IPS DF 6.9 (cell line): ENCODE data around the gene CCDC93.

Experiments used
- DNase-seq: peaks from one replicate; pipeline ENCODE4 v3.0.0-alpha.2; 2013; ENCODE audit warnings: low read depth, low spot score
- H3K27ac ChIP-seq: one replicate; pipeline ENCODE4 v1.5.1; 2013; ENCODE audit warnings: low read length, control low read depth
- H3K27me3 ChIP-seq: 2 replicates; pipeline ENCODE4 v1.6.1; 2013; ENCODE audit warnings: mild to moderate bottlenecking, low read length; ENCODE audit not compliant: control insufficient read depth, insufficient read depth
- H3K36me3 ChIP-seq: 2 replicates; pipeline ENCODE4 v1.6.1; 2013; ENCODE audit warnings: low read length; ENCODE audit not compliant: control insufficient read depth, insufficient read depth
- H3K4me1 ChIP-seq: 2 replicates; pipeline ENCODE4 v1.6.1; 2013; ENCODE audit warnings: low read length; ENCODE audit not compliant: control insufficient read depth, insufficient read depth
- H3K4me3 ChIP-seq: 2 replicates; pipeline ENCODE4 v1.5.1; 2013; ENCODE audit warnings: mild to moderate bottlenecking, low read length
- H3K9me3 ChIP-seq: 2 replicates; pipeline ENCODE4 v1.6.1; 2013; ENCODE audit warnings: low read length, inconsistent platforms; ENCODE audit not compliant: control insufficient read depth, insufficient read depth
- WGBS: extraction: QIAGEN DNeasy Blood & Tissue Kit; methylation state at CpG from one replicate; pipeline ENCODE4 v1.1.7; 2013; ENCODE audit warnings: mixed read lengths, missing lambda C conversion rate; ENCODE audit not compliant: insufficient read length, insufficient coverage; 5-methylcytosine and 5-hydroxymethylcytosine counted together

Gene CCDC93

DNA sequence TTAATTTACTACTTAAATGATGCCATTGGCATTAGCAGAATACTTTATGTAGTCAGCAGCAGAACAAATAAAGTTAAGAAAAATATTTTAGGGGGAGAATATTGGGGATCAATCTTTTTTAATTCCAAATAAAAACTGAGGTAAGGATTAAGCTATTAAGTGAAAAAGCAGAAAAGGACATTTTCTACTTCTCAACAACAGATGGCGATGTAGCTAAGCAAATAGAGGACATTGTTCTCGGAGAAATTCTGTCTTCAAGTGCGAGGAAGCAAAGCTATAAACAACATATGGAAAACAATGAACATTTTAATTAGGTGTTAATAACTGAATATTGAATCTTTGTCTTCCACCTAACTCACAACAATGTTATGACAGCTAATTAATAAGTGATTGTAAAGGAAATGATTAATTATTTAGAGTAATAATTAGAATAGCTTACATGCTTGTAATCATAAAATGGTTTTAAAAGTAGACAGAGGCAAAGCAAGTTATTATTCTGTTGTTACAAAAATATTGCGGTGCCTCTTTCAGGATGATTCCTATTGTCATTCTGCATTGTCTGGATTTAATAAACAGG, 32.9 kb upstream of the CCDC93 start:
- H3K27ac ChIP-seq = no peak overlapping the region
- DNase-seq = no peak
- no CpG with 5 or more reads among the region's 4 CpGs for WGBS
- no peak overlapping the region for H3K4me3 ChIP-seq
- H3K27me3 ChIP-seq = no peaks in the 10 kb centered on the region
- no peaks in the 10 kb centered on the region for H3K9me3 ChIP-seq
- H3K4me1 ChIP-seq = no peaks in the 10 kb centered on the region
- no peaks in the 10 kb centered on the region for H3K36me3 ChIP-seq

DNA sequence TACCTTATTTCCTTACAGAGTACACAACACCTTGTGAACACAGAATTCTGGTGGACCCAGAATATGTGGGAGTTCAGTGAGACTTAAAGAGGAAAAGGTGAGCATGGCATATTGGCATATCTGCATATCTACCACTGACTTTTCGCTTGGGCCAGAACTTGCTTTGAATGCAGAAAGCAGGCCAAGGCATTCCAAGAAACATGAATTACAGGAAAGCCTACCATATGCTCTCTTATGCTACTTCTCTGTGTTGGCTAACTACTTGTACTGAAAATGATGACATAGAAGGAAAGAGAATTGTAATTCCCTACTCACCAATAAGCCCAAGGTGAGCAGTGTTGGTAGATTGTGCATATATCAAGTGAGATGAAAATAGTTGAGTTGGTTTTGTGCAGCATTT, 31.4 kb upstream of the CCDC93 start:
- no peaks in the 10 kb centered on the region for H3K4me1 ChIP-seq
- WGBS = no CpG with 5 or more reads among the region's 1 CpG
- no peaks in the 10 kb centered on the region for H3K27me3 ChIP-seq
- DNase-seq = no peak
- no peak overlapping the region for H3K27ac ChIP-seq
- no peak overlapping the region for H3K4me3 ChIP-seq
- H3K36me3 ChIP-seq = no peaks in the 10 kb centered on the region
- H3K9me3 ChIP-seq = no peaks in the 10 kb centered on the region

DNA sequence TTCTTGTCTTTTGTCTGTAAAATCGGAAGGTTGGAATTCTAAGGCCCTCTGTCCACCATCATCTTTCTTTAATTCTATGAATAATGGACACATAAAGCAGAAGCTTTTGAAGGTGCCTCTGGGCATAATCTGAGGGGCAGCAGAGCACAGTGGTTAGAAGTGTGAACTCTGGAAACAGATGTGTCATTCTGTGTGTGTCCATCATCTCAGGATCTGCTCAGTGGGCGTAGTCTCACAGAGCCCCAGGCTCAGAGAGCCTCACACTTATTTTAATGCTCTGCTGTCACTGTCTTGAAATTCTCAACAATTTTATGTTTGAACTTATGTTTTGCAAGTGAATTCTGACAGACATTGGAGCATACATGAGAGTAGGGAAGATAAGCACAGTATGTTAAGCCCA, 31.0 kb upstream of the CCDC93 start:
- Histone ChIP-seq H3K27ac (no peak overlapping the region), H3K27me3 (no peaks in the 10 kb centered on the region), H3K4me1 (no peaks in the 10 kb centered on the region), H3K4me3 (no peak overlapping the region), H3K9me3 (no peaks in the 10 kb centered on the region), H3K36me3 (no peaks in the 10 kb centered on the region)
- DNase-seq = no peak
- WGBS = no CpG with 5 or more reads among the region's 2 CpGs

DNA sequence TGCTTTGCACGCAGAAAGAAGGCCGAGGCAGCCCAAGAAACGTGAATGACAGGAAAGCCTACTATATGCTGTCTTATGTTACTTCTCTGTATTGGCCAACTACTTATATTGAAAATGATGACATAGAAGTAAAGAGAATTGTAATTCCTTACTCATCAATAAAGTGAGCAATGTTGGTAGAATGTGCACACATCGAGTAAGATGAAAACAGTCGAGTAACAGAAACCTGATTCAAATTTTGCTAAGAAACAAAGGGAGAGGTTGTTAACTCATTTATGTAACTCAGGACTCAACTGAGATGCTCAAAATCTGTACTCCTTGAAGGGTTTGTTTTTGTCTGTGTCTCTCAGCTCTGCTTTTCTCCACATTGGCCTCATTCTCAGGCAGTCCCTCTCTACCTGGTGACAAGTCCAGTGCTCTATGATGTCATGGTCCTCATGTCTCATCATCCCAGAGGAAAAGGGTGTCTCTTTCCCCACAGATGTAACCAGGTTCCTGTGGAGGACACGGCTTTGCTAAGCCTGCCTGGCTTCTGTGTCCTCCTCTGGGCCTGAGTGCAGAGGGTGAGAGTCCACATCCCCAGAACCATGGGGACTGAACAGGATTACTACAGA, 30.3 kb upstream of the CCDC93 start:
- Histone ChIP-seq H3K27me3 (no peaks in the 10 kb centered on the region; the same call in 1 of the 2 replicates), H3K4me1 (no peaks in the 10 kb centered on the region), H3K27ac (no peak overlapping the region), H3K9me3 (no peaks in the 10 kb centered on the region), H3K36me3 (no peaks in the 10 kb centered on the region), H3K4me3 (no peak overlapping the region)
- no CpG with 5 or more reads among the region's 6 CpGs for WGBS
- no peak for DNase-seq

DNA sequence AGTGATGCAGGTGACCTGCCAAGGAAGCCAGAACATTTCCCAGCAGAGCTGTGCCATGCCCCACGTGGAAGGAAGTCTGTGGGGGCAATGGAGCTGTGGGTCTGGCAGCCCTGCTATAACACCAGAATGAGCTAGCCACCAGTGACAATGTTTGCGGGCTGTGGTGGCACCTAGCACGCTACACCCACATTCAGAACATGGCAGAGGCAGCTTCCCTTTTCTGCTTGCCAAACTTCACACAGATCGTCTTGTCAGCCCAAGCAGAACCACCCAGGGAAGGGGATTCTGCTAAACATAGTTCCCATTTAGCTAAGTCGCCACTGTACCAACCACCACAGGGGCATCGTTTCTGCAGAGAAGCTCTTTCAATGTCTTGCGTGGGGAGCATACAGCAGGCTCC, 27.0 kb upstream of the CCDC93 start:
- Histone ChIP-seq H3K27me3 (no peaks in the 10 kb centered on the region; the same call in 1 of the 2 replicates), H3K27ac (no peak overlapping the region), H3K36me3 (no peaks in the 10 kb centered on the region), H3K9me3 (no peaks in the 10 kb centered on the region), H3K4me3 (no peak overlapping the region), H3K4me1 (no peaks in the 10 kb centered on the region)
- no peak for DNase-seq
- no CpG with 5 or more reads among the region's 7 CpGs for WGBS

DNA sequence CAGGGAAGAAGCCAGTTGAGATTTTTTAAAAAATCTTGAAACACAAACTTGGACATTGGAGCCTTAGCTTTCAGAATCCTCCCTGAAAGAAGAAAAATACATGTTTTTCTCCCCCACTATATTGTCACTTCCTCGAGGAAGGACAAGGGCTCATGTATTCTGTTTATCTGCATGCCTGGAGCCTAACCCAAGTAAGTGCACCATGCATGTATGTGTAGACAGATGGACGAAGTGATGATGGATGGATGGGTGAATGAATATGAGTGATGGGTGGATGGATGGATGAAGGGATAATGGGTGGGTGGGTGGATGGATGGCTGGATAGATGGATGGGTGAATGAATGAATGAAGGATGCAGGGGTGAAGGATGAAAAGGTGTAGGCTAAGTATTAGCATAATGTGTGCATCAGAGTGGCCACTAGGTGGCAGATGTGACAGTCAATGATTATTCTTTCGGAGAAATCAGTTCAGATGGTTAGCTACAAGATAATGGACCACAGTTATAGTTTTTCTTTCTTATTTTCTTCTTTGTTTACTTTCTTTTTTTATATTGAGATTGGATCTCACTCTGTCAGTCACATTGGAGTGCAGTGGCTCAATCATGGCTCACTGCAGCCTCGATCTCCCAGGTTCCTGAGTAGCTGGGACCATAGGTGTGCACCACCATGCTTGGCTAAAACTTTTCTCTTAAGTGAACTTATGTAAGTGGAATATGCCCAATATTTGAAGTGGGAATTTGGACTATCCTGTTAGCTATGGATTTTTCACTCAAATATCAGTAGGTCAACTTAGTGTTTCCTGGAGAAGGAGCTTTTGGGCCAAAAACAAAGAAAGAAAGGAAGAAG, 18.5 kb upstream of the CCDC93 start:
- H3K4me3 ChIP-seq = no peak overlapping the region
- no peaks in the 10 kb centered on the region for H3K4me1 ChIP-seq
- no peak for DNase-seq
- no peak overlapping the region for H3K27ac ChIP-seq
- WGBS = 100% methylated on average over 1 of the region's 4 CpGs
- no peaks in the 10 kb centered on the region for H3K9me3 ChIP-seq
- no peaks in the 10 kb centered on the region for H3K27me3 ChIP-seq
- H3K36me3 ChIP-seq = no peaks in the 10 kb centered on the region

DNA sequence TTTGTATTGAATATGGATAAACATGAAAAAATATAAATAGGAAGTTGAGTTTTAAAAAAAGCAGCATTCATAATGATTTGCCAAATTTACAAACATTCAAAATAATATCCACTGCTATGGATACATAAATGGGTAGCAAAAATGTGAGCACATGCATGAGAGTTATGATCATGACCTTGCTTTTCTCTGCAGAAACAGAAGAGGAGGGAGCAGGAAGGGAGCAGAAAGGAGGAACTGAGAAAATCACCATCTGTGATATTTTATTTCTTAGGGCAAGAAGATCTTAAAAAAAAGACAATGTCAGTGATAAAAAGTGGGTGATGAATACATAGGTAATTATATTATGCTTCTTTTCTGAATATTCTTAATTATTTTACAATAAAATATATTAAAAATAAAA, 17.7 kb upstream of the CCDC93 start:
- no peak overlapping the region for H3K4me3 ChIP-seq
- H3K27me3 ChIP-seq = no peaks in the 10 kb centered on the region
- H3K9me3 ChIP-seq = no peaks in the 10 kb centered on the region
- no peaks in the 10 kb centered on the region for H3K36me3 ChIP-seq
- no peak overlapping the region for H3K27ac ChIP-seq
- no peak for DNase-seq
- H3K4me1 ChIP-seq = no peaks in the 10 kb centered on the region

DNA sequence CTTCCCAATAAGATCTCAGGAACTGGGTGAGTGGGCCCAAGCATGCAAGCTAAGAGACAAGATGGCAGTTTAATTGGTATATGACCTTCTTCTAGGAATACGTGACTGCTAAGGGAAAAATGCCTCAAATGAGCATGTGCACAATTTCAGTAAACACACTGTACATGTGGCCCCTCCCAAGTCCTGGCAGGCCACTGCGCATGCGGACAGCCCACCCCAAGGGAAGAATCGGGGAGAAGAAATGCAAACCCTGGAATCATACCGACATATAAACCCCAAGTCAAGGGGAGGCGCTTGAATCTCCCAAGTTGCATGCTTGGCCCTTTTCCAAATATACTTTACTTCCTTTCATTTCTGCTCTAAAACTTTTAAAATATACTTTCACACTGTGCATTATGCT, 15.2 kb upstream of the CCDC93 start:
- H3K4me1 ChIP-seq = no peaks in the 10 kb centered on the region

DNA sequence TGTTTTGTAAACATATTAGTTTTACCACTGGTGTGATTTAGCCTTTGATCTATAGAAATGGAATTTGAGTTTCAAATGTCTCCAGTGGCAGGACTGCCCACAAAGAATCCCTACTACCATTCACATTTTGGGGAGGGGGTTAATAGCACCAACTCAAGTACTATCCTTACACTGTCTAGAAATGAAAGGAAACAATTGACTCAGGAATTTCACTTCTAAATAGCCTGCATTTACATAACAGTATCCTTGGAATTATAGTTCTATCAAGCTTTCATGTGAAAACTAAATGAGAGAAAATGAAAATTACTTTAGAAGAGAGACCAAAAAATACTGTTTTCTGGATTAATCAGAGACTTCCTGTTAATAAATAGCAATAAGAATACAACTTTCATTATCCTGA, 7.5 kb upstream of the CCDC93 start:
- Histone ChIP-seq H3K36me3 (no peaks in the 10 kb centered on the region), H3K4me3 (no peak overlapping the region)

More for the DNA sequence above, 15.2 kb upstream of the CCDC93 start:
- no peak for DNase-seq
- WGBS = no CpG with 5 or more reads among the region's 6 CpGs
- Histone ChIP-seq H3K36me3 (no peaks in the 10 kb centered on the region), H3K4me3 (no peak overlapping the region), H3K27me3 (no peaks in the 10 kb centered on the region), H3K27ac (no peak overlapping the region), H3K9me3 (no peaks in the 10 kb centered on the region)

DNA sequence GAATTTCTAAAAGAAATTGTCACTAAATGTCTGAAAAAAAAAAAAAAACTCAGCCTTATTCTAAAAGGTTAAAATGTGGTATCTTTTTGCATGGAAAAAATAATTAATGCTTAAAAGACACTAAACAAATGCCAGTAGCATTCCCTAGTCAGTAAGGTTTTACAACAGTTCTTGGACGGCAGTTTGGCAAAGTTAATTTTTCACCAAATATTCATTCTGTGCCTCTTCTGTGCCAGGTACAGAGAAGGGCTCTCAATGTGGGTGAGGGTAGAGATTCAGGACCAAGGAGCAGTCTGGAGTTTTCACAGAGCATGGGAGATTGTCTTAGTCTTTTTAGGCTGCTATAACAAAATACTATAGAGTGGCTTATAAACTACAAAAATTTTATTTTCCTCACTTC, 6.0 kb upstream of the CCDC93 start:
- Histone ChIP-seq H3K27ac (no peak overlapping the region), H3K27me3 (no peaks in the 10 kb centered on the region; the same call in 1 of the 2 replicates), H3K4me3 (no peak overlapping the region), H3K4me1 (0 out of 2 replicates have a peak, but pooled peaks cover 3% of the 10 kb centered on the region), H3K36me3 (no peaks in the 10 kb centered on the region), H3K9me3 (no peaks in the 10 kb centered on the region)
- DNase-seq = no peak
- WGBS = no CpG with 5 or more reads among the region's 1 CpG

More for the DNA sequence above, 7.5 kb upstream of the CCDC93 start:
- Histone ChIP-seq H3K9me3 (no peaks in the 10 kb centered on the region), H3K27ac (no peak overlapping the region), H3K4me1 (0 out of 2 replicates have a peak, but pooled peaks cover 3% of the 10 kb centered on the region), H3K27me3 (no peaks in the 10 kb centered on the region; the same call in 1 of the 2 replicates)
- DNase-seq = no peak
